Uterus (tissue), 4 donors: Measurements from ENCODE around the gene IQGAP1. TPM values are rescaled to one million over a fixed set of nuclear protein-coding genes. Genes with fewer than 3 reads are reported as not detected.
"Not testable (repeated sequence)": the region's sequence is repeated elsewhere in the genome, so short reads cannot be mapped to it uniquely, and the experiment has no call there.

ENCODE experiments used
- DNase-seq, 2 donors: peaks; one replicate each; pipeline ENCODE4 v3.0.0-alpha.2; 2019 to 2020
- H3K27ac ChIP-seq, 2 donors: fragments of 200-600 bp; sonication (generic); 1 replicate in 1 of 2; 2 replicates in 1 of 2; pipeline ENCODE4 v1.5.1; 2016 to 2018
- H3K27me3 ChIP-seq, 2 donors: fragments of 200-600 bp; sonication (generic); one replicate each; pipeline ENCODE4 v1.5.1; 2018 to 2019; ENCODE audit warnings: control low read depth in 1 of 2
- H3K36me3 ChIP-seq, 2 donors: fragments of 200-600 bp; sonication (generic); one replicate each; pipeline ENCODE4 v1.5.1; 2019; ENCODE audit warnings: control low read depth in 1 of 2
- H3K4me1 ChIP-seq, 2 donors: fragments of 200-600 bp; sonication (generic); one replicate each; pipeline ENCODE4 v1.5.1; 2018 to 2019; ENCODE audit warnings: control low read depth in 1 of 2
- H3K4me3 ChIP-seq, 2 donors: fragments of 200-600 bp; sonication (generic); 1 replicate in 1 of 2; 2 replicates in 1 of 2; pipeline ENCODE4 v1.5.1; 2018 to 2019; ENCODE audit warnings: mild to moderate bottlenecking in 1 of 2
- H3K9me3 ChIP-seq, 2 donors: fragments of 200-600 bp; sonication (generic); one replicate each; pipeline ENCODE4 v1.5.1; 2019; ENCODE audit warnings: control low read depth in 1 of 2
- POLR2A ChIP-seq, 2 donors: fragments of 450-650 bp; IDR thresholded peaks; one replicate each; pipeline ENCODE4 v1.6.1; 2016; ENCODE audit warnings: antibody characterized with exemption in 2 of 2, mild to moderate bottlenecking in 1 of 2, moderate library complexity in 1 of 2
- intact Hi-C: fragments of 100-400 bp; cut with DNase I; formaldehyde crosslinking; loops from one replicate; pipeline ENCODE4 v1.15.1; 2023; ENCODE audit warnings: low total_unique reads
- total RNA-seq, 4 donors: library from RNA; depleted of rRNA in 3 of 4; stranded (reverse); fragments of >200 nt in 3 of 4; gene quantifications; one replicate each; pipeline versions ENCODE4 v1.1.0 to v1.2.4, GENCODE V29; 2014 to 2023
- TF ChIP-seq, protein P1 (sequence below), 4 experiments: fragments of 200-600 bp in 2 of 4; fragments of 450-650 bp in 2 of 4; sonication (generic) in 2 of 4; IDR thresholded peaks; one replicate each; pipeline ENCODE4 v1.5.1; 2016 to 2019; ENCODE audit warnings: antibody characterized with exemption in 4 of 4, mild to moderate bottlenecking in 2 of 4, moderate library complexity in 1 of 4
- donor health status: DM: yes; HTN: yes; CAD: no.

The IQGAP1 gene
- total RNA-seq, 4 donors from 2014 or later: 195 to 777 (median 290) TPM

GRCh38 chr15:90413411-90414379, 25.7 kb downstream of the IQGAP1 start:
- DNase-seq: no peak
- intact Hi-C loops: no loop called here
- H3K4me3 ChIP-seq: no peak overlapping the region
- H3K4me1 ChIP-seq: peaks cover 0 to 12% of the 10 kb centered on the region in 2 donors
- no peaks in the 10 kb centered on the region for H3K9me3 ChIP-seq
- H3K27me3 ChIP-seq: no peaks in the 10 kb centered on the region
- no peaks in the 10 kb centered on the region for H3K36me3 ChIP-seq
- H3K27ac ChIP-seq: peak overlapping the region; percentile 66 to 70
- TF ChIP-seq POLR2A (IDR thresholded peaks at IDR 0.05): no peak
- TF ChIP-seq, protein P1, sequence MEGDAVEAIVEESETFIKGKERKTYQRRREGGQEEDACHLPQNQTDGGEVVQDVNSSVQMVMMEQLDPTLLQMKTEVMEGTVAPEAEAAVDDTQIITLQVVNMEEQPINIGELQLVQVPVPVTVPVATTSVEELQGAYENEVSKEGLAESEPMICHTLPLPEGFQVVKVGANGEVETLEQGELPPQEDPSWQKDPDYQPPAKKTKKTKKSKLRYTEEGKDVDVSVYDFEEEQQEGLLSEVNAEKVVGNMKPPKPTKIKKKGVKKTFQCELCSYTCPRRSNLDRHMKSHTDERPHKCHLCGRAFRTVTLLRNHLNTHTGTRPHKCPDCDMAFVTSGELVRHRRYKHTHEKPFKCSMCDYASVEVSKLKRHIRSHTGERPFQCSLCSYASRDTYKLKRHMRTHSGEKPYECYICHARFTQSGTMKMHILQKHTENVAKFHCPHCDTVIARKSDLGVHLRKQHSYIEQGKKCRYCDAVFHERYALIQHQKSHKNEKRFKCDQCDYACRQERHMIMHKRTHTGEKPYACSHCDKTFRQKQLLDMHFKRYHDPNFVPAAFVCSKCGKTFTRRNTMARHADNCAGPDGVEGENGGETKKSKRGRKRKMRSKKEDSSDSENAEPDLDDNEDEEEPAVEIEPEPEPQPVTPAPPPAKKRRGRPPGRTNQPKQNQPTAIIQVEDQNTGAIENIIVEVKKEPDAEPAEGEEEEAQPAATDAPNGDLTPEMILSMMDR (IDR thresholded peaks at IDR 0.05): no peak

DNA sequence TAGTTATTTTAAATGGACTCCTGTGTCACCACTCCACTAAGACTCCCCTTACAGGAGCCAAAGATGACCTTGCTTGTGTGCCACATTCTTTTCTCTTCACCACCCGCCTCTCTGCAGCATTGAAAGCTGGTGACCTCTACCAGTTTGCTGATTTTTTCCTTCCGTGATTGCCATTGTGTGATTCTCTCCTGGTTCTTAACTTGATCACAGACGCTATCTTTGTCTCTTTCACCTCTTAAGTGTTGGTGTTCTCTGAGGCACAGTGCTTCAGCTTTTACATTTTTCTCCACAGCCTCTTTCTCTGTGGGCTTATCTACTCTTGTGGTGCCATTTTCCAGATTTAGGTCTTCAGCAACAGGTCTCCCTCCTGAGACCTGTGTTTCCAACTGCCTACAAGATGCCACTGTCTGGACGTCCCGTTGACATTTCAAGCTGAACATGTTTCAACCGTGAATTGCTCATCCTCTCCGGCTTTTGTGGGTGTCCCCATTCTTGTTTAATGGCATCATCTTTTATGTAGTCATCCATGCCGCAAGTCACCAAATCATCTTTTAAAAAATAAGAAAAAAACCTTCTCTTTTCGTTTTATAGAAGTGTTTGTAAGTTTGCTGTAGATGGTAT, 26.5 kb downstream of the IQGAP1 start:
- H3K27ac ChIP-seq: peak overlapping the region; percentile 66 to 70
- no peak for TF ChIP-seq POLR2A (IDR thresholded peaks at IDR 0.05)
- TF ChIP-seq, protein P1 (IDR thresholded peaks at IDR 0.05): no peak
- H3K9me3 ChIP-seq: no peaks in the 10 kb centered on the region
- no peak for DNase-seq
- no peaks in the 10 kb centered on the region for H3K36me3 ChIP-seq
- no peaks in the 10 kb centered on the region for H3K27me3 ChIP-seq
- H3K4me3 ChIP-seq: no peak overlapping the region
- intact Hi-C loops: no loop called here
- peaks cover 0 to 12% of the 10 kb centered on the region in 2 donors for H3K4me1 ChIP-seq

- H3K27me3 ChIP-seq, intact Hi-C loops, H3K9me3 ChIP-seq, H3K4me3 ChIP-seq, H3K27ac ChIP-seq, DNase-seq, H3K36me3 ChIP-seq: not testable (repeated sequence)
- H3K4me1 ChIP-seq: peaks cover 0 to 14% of the 10 kb centered on the region in 2 donors
Observed at GRCh38 chr15:90416052-90416451, 28.0 kb downstream of the IQGAP1 start.

DNA sequence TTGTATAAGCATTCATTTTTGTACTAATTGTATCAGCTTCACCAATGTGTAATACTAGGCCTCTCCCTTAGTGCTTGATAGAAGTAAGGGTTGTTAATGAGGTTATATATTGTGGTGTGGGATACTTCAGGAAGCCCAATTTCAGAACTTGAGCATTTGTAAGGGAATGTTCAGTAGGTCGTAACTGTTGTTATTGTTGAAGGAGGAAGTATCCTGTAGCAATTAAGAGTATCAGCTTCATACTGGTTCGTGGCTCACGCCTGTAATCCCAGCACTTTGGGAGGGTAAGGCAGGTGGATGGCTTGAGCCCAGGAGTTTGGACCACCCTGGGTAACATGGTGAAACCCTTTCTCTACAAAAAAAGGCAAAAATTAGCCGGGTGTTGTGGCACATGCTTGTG, 30.6 kb downstream of the IQGAP1 start:
- intact Hi-C loops: no loop called here
- no peak overlapping the region for H3K4me3 ChIP-seq
- TF ChIP-seq, protein P1 (IDR thresholded peaks at IDR 0.05): no peak
- no peak for TF ChIP-seq POLR2A (IDR thresholded peaks at IDR 0.05)
- no peak for DNase-seq
- H3K36me3 ChIP-seq: no peaks in the 10 kb centered on the region
- H3K4me1 ChIP-seq: peaks cover 6 to 17% of the 10 kb centered on the region in 2 donors
- H3K9me3 ChIP-seq: no peaks in the 10 kb centered on the region
- no peaks in the 10 kb centered on the region for H3K27me3 ChIP-seq
- peak overlapping the region; percentile 85 to 95 for H3K27ac ChIP-seq

DNA sequence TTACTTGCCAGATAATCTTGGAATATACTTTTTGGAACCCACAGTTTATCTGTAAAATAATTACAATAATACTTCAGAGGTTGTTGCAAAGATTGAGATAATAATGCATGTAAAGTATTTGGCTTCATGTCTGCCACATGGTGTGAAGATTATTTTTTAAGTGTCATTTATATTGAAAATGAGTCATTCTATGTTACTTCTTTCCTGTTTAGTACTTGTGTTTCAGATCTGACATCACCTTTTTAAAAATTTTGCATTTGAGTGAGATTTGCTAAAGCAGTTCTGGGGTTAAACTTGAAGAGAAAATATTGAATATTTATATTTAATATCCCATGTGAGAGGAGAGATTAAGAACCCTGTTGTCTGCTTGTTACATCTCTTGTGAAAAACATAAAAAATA, 31.2 kb downstream of the IQGAP1 start:
- Histone ChIP-seq H3K27me3 (no peaks in the 10 kb centered on the region), H3K4me1 (peaks cover 6 to 17% of the 10 kb centered on the region in 2 donors), H3K27ac (peak overlapping the region; percentile 85 to 95), H3K36me3 (no peaks in the 10 kb centered on the region), H3K9me3 (no peaks in the 10 kb centered on the region), H3K4me3 (no peak overlapping the region)
- DNase-seq: no peak
- no peak for TF ChIP-seq POLR2A (IDR thresholded peaks at IDR 0.05)
- TF ChIP-seq, protein P1 (IDR thresholded peaks at IDR 0.05): no peak
- intact Hi-C loops: no loop called here
